ENCODE measurements around the gene CCDC127. TPM values are rescaled to one million over a fixed set of nuclear protein-coding genes. Genes with fewer than 3 reads are reported as not detected.
"Not testable (repeated sequence)": the region's sequence is repeated elsewhere in the genome, so short reads cannot be mapped to it uniquely, and the experiment has no call there.

CCDC127 gene
- 6.2 TPM for polyA plus RNA-seq (2013, experiment 1 of 2; ENCODE audit: insufficient read length)
- 5.8 TPM for polyA plus RNA-seq (2013, experiment 2 of 2; ENCODE audit: insufficient read length)

DNA sequence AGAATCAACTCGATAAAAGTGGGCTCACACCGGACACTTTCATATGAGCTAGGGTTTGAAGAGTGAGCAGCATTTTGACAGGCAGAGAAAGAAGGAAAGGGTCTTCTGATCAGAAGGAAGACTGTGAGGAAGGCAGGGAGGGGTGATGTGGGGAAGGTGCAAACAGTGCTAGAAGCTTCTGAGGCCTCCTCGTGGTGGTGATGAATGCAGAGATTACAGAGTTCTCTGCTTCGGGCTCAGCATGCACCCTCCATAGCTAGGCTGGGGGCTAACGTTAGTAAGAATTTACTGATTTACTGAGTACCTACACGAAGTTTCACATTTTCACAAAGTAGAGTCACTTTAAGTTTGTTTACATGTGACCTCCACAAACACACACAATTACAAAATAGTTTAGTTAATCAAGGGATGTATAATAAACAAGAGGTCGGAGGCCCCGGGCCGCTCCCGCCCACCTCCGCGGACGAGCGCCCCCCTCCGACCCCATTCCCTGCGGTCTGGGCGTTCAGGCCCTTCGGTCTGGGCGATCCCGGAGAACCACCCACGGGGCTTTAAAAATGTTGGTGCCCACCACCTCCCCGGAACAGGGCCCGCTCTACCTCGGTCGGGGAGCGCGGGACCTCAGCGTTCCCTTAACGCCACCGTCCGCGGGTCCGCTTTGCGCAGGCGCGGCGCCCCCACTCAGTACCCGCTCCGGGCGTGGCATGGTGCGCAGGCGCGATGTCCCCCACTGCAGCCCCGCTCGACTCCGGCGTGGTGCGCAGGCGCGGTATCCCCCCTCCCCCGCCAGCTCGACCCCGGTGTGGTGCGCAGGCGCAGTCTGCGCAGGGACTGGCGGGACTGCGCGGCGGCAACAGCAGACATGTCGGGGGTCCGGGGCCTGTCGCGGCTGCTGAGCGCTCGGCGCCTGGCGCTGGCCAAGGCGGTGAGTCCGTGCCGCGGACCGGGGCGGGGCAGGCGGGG lies at the start of gene CCDC127, which contains the start of gene SDHA:
Gene CCDC127 (minus strand): TSS at position 660 of the 963 bp plus-strand sequence. CDS start 1,304 bp downstream, outside the sequence.
Gene SDHA (plus strand): TSS at position 827 of the 963 bp plus-strand sequence. CDS start 36 bp downstream, at position 863.
- peak; percentile 93 for DNase-seq

- no peak for DNase-seq
Measured at GRCh38 chr5:267716-268115, 49.8 kb upstream of the CCDC127 start.

DNA sequence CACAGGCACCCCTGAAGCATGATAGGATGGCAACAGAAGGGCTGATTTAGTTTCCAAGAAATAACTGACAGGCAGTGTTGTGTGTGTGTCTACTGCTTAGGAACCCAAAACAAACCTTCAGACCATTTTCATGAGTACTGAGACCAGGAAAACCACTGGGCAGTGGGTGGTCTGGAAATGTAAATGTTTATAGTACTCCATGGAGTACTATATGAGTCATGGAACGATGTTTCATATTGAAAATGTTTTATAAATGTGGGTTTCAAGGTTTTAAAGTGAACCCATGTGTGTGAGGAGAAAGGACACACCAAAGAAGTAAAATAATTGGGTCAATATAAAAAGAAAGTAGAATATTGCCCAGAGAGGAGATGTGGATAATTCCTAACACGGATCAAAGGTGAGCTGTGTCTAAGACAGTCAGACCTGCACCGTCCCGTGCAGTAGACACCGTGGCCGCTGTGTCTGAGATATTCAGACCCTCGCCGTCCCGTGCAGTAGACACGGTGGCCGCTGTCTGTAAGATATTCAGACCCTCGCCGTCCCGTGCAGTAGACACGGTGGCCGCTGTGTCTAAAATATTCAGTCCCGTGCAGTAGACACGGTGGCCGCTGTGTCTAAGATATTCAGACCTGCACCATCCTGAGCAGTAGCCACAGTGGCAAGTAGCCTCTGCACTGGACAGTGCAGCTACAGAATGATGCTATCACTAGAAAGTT lies 48.5 kb upstream of the CCDC127 start:
- DNase-seq, result peak; percentile 87

DNA sequence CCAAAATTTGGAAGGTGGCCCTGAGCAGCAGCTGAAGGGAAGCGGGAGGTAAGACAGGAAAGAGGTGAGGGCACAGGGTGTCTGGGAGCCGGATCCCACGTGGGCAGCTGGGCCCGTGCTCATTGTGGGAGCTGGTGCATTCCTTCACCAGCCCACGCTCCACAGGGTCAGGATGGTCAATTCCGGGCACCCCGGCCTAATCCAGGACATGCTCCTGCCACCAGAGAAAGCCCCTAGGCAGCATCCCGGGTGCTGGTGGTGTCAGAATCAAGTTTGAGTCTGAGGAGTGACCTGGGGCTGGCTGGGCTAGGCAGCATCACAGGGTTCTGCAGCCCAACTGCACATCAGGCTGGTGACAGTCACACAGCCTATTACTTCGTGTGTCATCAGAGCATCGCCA lies 46.4 kb upstream of the CCDC127 start:
- no peak for DNase-seq

DNA sequence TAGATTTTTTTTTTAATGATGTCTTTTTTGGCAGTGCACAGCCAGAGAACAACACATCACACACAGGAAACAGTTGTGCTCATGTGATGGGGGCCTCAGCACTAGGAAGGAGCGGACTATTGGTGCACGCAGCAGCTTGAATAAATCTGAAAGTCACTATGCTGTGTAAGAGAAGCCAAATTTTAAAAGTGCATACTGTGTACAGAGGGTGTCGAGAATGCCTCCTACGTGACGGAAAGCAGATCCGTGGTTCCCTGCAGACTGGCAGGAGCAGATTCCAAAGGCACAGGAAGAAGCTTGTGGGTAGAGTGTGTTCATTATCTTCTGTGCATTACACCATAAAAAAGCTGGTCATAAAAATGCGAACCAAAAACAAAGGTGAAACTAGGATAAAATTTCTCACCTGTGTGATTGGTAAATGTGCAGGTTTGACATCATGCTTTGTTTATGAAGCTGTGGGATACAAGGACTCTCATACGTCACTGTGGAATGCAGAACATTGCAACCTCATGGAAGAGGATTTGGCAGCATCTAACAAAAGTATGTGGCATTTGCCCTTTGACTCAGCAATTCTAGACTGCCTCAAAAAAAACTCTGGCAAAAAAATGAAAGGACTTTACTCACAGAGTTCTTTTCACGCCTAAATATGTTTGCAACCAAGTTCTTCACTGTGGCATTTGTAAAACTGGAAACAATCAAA lies 45.5 kb upstream of the CCDC127 start:
- DNase-seq, result peak; percentile 92

- DNase-seq, result no peak
Measured at GRCh38 chr5:257148-257547, 39.2 kb upstream of the CCDC127 start.

DNA sequence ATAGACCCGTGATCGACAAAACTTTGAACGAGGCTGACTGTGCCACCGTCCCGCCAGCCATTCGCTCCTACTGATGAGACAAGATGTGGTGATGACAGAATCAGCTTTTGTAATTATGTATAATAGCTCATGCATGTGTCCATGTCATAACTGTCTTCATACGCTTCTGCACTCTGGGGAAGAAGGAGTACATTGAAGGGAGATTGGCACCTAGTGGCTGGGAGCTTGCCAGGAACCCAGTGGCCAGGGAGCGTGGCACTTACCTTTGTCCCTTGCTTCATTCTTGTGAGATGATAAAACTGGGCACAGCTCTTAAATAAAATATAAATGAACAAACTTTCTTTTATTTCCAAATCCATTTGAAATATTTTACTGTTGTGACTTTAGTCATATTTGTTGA lies 38.4 kb upstream of the CCDC127 start:
- not testable (repeated sequence) for DNase-seq

- not testable (repeated sequence) for DNase-seq
Measured at GRCh38 chr5:255116-255515, 37.2 kb upstream of the CCDC127 start.

DNA sequence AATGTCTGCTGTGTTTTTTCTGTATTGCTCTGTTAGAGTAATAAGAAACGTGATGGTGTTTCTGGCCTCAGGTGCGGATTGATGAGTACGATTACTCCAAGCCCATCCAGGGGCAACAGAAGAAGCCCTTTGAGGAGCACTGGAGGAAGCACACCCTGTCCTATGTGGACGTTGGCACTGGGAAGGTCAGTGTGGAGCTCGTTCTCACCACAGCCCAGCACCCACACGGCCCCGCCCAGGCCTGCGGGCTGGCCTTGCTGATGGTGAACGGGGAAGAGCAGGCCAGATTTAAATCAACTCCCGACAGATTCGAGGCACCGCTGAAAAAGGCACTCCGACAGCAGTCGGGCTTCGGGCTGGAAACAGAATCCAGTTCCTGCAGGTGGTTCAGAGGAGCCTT lies 36.4 kb upstream of the CCDC127 start:
- DNase-seq, result not testable (repeated sequence)

DNA sequence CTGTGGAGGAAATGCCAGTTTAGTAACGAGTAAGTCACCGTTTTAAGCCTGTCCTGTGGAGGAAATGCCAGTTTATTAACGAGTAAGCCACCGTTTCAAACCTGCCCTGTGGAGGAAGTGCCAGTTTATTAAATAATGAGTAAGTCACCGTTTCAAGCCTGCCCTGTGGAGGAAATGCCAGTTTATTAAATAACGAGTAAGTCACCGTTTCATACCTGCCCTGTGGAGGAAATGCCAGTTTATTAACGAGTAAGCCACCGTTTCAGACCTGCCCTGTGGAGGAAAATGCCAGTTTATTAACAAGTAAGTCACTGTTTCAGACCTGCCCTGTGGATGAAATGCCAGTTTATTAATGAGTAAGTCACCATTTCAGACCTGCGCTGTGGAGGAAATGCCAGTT lies 34.6 kb upstream of the CCDC127 start:
- no peak for DNase-seq

DNA sequence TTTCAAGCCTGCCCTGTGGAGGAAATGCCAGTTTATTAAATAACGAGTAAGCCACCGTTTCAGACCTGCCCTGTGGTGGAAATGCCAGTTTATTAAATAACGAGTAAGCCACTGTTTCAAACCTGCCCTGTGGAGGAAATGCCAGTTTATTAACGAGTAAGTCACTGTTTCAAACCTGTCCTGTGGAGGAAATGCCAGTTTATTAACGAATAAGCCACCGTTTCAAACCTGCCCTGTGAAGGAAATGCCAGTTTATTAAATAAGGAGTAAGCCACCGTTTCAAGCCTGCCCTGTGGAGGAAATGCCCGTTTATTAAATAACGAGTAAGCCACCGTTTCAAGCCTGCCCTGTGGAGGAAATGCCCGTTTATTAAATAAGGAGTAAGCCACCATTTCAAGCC lies 34.0 kb upstream of the CCDC127 start:
- not testable (repeated sequence) for DNase-seq

DNA sequence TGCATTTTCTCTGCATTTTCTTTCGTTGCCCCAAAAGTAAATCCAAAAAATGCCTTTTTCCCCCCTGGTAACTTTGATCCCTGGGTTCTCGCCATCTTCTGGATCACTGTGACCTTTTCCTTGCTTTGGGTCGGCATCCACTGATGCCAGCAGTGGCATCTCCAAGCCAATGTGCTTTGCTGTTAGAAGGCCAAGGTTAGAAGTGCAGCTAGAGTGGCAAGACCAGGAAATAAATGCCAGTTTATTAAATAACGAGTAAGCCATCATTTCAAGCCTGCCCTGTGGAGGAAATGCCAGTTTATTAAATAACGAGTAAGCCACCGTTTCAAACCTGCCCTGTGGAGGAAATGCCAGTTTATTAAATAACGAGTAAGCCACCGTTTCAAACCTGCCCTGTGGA lies 33.6 kb upstream of the CCDC127 start:
- DNase-seq, result not testable (repeated sequence)

- DNase-seq, result not testable (repeated sequence)
Measured at GRCh38 chr5:251016-251415, 33.1 kb upstream of the CCDC127 start.

- not testable (repeated sequence) for DNase-seq
Measured at GRCh38 chr5:250396-250795, 32.4 kb upstream of the CCDC127 start.

DNA sequence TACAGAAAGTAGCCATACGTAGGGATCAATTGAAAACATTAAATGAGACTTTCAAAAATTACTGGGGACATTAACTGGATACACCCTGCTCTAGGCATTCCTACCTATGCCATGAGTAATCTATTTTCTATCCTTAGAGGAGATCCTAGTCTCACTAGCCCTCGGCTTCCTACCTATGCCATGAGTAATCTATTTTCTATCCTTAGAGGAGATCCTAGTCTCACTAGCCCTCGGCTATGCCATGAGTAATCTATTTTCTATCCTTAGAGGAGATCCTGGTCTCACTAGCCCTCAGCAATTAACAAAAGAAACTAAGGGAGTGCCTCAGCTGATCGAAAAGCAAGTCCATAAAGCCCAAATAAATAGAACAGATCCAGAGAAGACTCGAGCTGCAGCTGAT lies 27.8 kb upstream of the CCDC127 start:
- not testable (repeated sequence) for DNase-seq

- not testable (repeated sequence) for DNase-seq
Measured at GRCh38 chr5:243683-244367, 25.9 kb upstream of the CCDC127 start.

DNA sequence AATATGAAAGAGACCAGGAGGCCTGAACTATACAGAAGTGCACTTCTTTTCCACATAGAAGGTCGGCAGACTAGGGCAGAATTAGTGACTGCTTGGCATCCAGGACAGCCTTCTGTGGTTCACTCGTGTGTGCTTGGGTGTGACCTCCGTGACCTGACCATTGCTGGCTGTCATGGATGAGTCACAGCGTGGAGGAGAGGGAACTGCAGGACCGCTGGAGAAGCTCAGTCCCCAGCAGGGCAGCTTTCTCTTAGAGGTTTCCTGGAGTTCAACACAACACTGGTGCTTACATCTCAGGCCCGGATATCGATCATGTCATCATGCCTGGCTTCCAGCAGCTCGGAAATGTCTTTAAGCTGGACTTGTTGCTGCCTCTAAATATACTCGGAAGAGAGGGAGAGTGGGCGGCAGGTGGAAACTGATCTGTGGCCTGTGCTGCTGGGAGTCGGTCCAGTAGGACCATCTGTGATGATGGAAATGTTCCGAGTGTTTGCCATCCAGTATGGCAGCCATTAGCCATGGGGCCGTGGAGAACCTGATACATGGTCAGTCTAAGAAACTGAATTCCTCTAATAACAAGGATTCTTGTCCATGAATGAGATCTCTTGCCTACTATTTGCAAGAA lies 23.2 kb upstream of the CCDC127 start:
- not testable (repeated sequence) for DNase-seq

DNA sequence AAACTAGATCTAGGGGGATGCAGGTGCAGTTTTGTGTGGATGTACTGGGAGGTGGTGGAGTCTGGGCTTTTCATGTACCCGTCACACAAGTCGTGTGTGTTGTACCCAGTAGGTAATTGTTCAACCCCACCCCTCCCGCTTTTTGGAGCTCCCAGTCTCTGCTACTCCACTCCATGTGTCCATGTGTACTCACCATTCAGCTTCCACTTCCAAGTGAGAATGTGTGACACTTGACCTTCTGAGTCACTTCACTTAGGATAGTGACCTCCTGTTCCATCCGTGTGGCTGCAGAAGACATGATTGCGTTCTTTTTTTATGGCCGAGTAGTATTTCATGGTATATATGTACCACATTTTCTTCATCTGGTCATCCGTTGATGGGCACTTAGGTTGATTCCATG lies 22.6 kb upstream of the CCDC127 start:
- not testable (repeated sequence) for DNase-seq

GRCh38 chr5:237931-238330 lies 20.0 kb upstream of the CCDC127 start:
- DNase-seq, result not testable (repeated sequence)

- DNase-seq, result not testable (repeated sequence)
Measured at GRCh38 chr5:235527-235926, 17.6 kb upstream of the CCDC127 start.

DNA sequence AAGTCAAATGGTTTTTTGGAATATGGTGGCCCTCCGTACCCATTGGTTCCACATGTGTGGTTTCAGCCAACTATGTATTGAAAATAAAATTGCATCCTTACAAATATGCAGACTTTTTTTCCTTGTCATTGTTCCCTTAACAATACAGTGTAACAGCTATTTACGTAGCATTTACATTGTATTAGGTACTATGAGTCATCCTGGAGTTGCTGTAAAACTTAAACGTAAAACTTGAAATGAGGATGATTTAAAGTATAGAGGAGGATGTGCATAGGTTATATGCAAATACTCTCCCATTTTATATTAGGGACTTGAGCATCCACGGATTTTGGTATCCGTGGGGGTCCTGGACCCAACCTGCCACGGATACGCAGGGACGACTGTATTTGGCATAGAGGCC lies 16.5 kb upstream of the CCDC127 start:
- DNase-seq, result no peak
